DND-41 (cell line): ENCODE data around the gene DISC1.

Source experiments
- ATAC-seq: fragments of 200-7000 bp; cut with Tn5 transposase; 3 replicates; pipeline ENCODE4 v1.9.1; 2021; ENCODE audit warnings: low read depth; ENCODE audit not compliant: insufficient read depth
- DNase-seq: peaks from one replicate; pipeline ENCODE4 v3.0.0-alpha.2; 2020
- H2AFZ ChIP-seq: 2 replicates; pipeline ENCODE4 v1.6.0; 2012; ENCODE audit warnings: low read depth, low read length
- H3K27ac ChIP-seq: 2 replicates; pipeline ENCODE4 v1.5.1; 2012; ENCODE audit warnings: low read length, inconsistent platforms
- H3K27me3 ChIP-seq: fragments of 200-600 bp; sonication (generic); 2 replicates; pipeline ENCODE4 v1.6.0; 2012; ENCODE audit warnings: low read length, mild to moderate bottlenecking, inconsistent platforms; ENCODE audit not compliant: insufficient read depth, poor library complexity
- H3K36me3 ChIP-seq: 2 replicates; pipeline ENCODE4 v1.5.1; 2012; ENCODE audit warnings: low read length, inconsistent platforms; ENCODE audit not compliant: insufficient read depth
- H3K4me1 ChIP-seq: 2 replicates; pipeline ENCODE4 v1.5.1; 2012; ENCODE audit warnings: mild to moderate bottlenecking, low read length; ENCODE audit not compliant: insufficient read depth
- H3K4me2 ChIP-seq: 2 replicates; pipeline ENCODE4 v1.6.0; 2012; ENCODE audit warnings: mild to moderate bottlenecking, moderate library complexity, low read length, inconsistent platforms; ENCODE audit not compliant: insufficient read depth
- H3K4me3 ChIP-seq, 2 experiments: fragments of 200-600 bp in 1 of 2; shearing (Covaris generic) in 1 of 2; 2 replicates each; pipeline ENCODE4 v1.5.1; 2012 to 2016; ENCODE audit warnings: inconsistent platforms in 2 of 2, low read length in 2 of 2, mild to moderate bottlenecking in 2 of 2, low read depth in 1 of 2, moderate library complexity in 1 of 2
- H3K79me2 ChIP-seq: 2 replicates; pipeline ENCODE4 v1.6.0; 2012; ENCODE audit warnings: low read length, inconsistent platforms; ENCODE audit not compliant: insufficient read depth
- H3K9ac ChIP-seq: 2 replicates; pipeline ENCODE4 v1.6.0; 2012; ENCODE audit warnings: low read depth, mild to moderate bottlenecking, inconsistent platforms, low read length, moderate library complexity
- H3K9me3 ChIP-seq: 2 replicates; pipeline ENCODE4 v1.5.1; 2012; ENCODE audit warnings: low read length, moderate library complexity, mild to moderate bottlenecking, inconsistent platforms; ENCODE audit not compliant: insufficient read depth, severe bottlenecking
- H4K20me1 ChIP-seq: 2 replicates; pipeline ENCODE4 v1.6.0; 2012; ENCODE audit warnings: low read length; ENCODE audit not compliant: insufficient read depth
- CTCF ChIP-seq: IDR thresholded peaks from 2 replicates; pipeline ENCODE4 v1.5.1; 2012; ENCODE audit warnings: borderline replicate concordance, low read length, moderate library complexity, mild to moderate bottlenecking; ENCODE audit not compliant: poor library complexity, severe bottlenecking; ENCODE audit errors: extremely low read depth
- EZH2 ChIP-seq: IDR thresholded peaks from 3 replicates; pipeline ENCODE4 v1.6.1; 2012; ENCODE audit warnings: borderline replicate concordance, low read depth, mild to moderate bottlenecking, moderate library complexity, low read length, inconsistent platforms; ENCODE audit not compliant: severe bottlenecking

DISC1 gene

DNA sequence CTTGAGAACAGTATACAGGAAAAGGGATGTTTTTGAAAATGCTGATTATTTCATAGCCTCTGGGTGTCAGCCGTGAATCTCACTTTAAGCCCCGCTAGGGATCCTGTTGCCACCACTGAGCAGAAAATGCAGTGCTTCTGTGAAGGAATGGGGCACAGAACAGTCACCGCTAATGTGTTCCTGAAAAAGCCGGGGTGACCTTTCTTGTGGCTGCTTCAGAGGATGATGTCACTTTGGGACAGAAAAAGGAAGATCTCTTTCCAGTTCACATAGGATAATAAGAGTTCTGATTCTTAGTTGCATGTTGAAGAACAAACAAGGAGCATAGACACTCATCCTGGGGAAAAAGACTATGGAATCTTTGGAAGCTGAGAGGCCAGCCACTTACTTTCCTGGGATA, 349.6 kb downstream of the DISC1 start:
- TF ChIP-seq EZH2 (no peak), CTCF (no peak)
- H3K27ac ChIP-seq = no peak overlapping the region
- ATAC-seq (no peak), DNase-seq (no peak)
- H3K4me3 ChIP-seq = no peak overlapping the region
- H4K20me1 ChIP-seq = no peaks in the 10 kb centered on the region
- no peaks in the 10 kb centered on the region for H3K36me3 ChIP-seq
- no peak overlapping the region for H2AFZ ChIP-seq
- no peaks in the 10 kb centered on the region for H3K27me3 ChIP-seq
- H3K4me1 ChIP-seq = no peaks in the 10 kb centered on the region
- H3K9me3 ChIP-seq = no peaks in the 10 kb centered on the region
- H3K9ac ChIP-seq = no peak overlapping the region
- no peak overlapping the region for H3K4me2 ChIP-seq
- no peaks in the 10 kb centered on the region for H3K79me2 ChIP-seq

- no peak overlapping the region for H3K27ac ChIP-seq
- no peak for TF ChIP-seq CTCF
- TF ChIP-seq EZH2 = no peak
- no peaks in the 10 kb centered on the region for H4K20me1 ChIP-seq
- ATAC-seq = no peak
- no peaks in the 10 kb centered on the region for H3K79me2 ChIP-seq
- DNase-seq = no peak
- no peaks in the 10 kb centered on the region for H3K27me3 ChIP-seq
- no peak overlapping the region for H3K9ac ChIP-seq
- H3K36me3 ChIP-seq = no peaks in the 10 kb centered on the region
- H3K9me3 ChIP-seq = no peaks in the 10 kb centered on the region
- no peaks in the 10 kb centered on the region for H3K4me1 ChIP-seq
- H2AFZ ChIP-seq = no peak overlapping the region
- H3K4me2 ChIP-seq = no peak overlapping the region
- no peak overlapping the region for H3K4me3 ChIP-seq
Observed at GRCh38 chr1:231981675-231982074, 355.1 kb downstream of the DISC1 start.

- H3K4me3 ChIP-seq = no peak overlapping the region
- no peak overlapping the region for H3K27ac ChIP-seq
- H3K36me3 ChIP-seq = no peaks in the 10 kb centered on the region
- H4K20me1 ChIP-seq = no peaks in the 10 kb centered on the region
- H3K4me2 ChIP-seq = no peak overlapping the region
- no peaks in the 10 kb centered on the region for H3K27me3 ChIP-seq
- H3K4me1 ChIP-seq = no peaks in the 10 kb centered on the region
- no peak overlapping the region for H2AFZ ChIP-seq
- DNase-seq (no peak), ATAC-seq (no peak)
- H3K9ac ChIP-seq = no peak overlapping the region
- H3K79me2 ChIP-seq = no peaks in the 10 kb centered on the region
- H3K9me3 ChIP-seq = no peaks in the 10 kb centered on the region
- TF ChIP-seq CTCF (no peak), EZH2 (no peak)
Observed at GRCh38 chr1:231982871-231983587, 356.4 kb downstream of the DISC1 start.
